HepG2 (cell line): ENCODE data around the gene TMEM108. TPM values are rescaled to one million over a fixed set of nuclear protein-coding genes. Genes with fewer than 3 reads are reported as not detected.

ENCODE experiments used
- ATAC-seq: fragments of 200-7000 bp; cut with Tn5 transposase; 3 replicates; pipeline ENCODE4 v1.9.1; 2020; ENCODE audit warnings: mild to moderate bottlenecking, moderate library complexity
- BruUV-seq: library from RNA; stranded (reverse); fragments of 400-500 nt; replicated peaks from 2 replicates; lab custom pipeline; 2021; lab: Mats Ljungman, UMichigan
- CTCF ChIA-PET: fragments of 300-600 bp; formaldehyde crosslinking; extraction: SDS; loops from one replicate; lab custom pipeline; 2021; ENCODE audit warnings: low total read pairs, inconsistent platforms, low intra/inter-chr PET ratio; lab: Yijun Ruan, JAX
- POLR2A ChIA-PET: fragments of 350-600 bp; sonication (Branson Sonifier 250); formaldehyde crosslinking; loops from one replicate; lab custom pipeline; 2020; ENCODE audit warnings: antibody characterized with exemption, inconsistent platforms; lab: Yijun Ruan, JAX
- DNase-seq: peaks from one replicate; pipeline ENCODE4 v3.0.0-alpha.2; 2015; ENCODE audit warnings: low spot score
- FAIRE-seq: peaks from 3 replicates; lab custom pipeline; 2011; peaks lifted over from hg19 to GRCh38; lab: Jason Lieb, UNC
- H2AFZ ChIP-seq: one replicate; pipeline ENCODE4 v1.6.1; 2011; ENCODE audit warnings: low read length, inconsistent platforms
- H3K27ac ChIP-seq: fragments of 300-600 bp; 3 replicates; pipeline ENCODE4 v1.8.0; 2011; ENCODE audit warnings: mixed run types, mild to moderate bottlenecking, mixed read lengths, low read length, inconsistent platforms; ENCODE audit not compliant: insufficient read depth; ENCODE audit errors: extremely low read length
- H3K27me3 ChIP-seq, 2 experiments: fragments of 200-600 bp in 1 of 2; 2 replicates in 1 of 2; 3 replicates in 1 of 2; pipeline versions ENCODE4 v1.6.0 to v1.8.0; 2011; ENCODE audit warnings: low read length in 2 of 2, mild to moderate bottlenecking in 2 of 2, moderate library complexity in 2 of 2, inconsistent platforms in 1 of 2; ENCODE audit not compliant: insufficient read depth in 2 of 2, control insufficient read depth in 1 of 2
- H3K36me3 ChIP-seq, 2 experiments: fragments of 200-600 bp in 1 of 2; replicated peaks in 1 of 2; 2 replicates in 1 of 2; 3 replicates in 1 of 2; pipeline versions ENCODE4 v1.5.1 to v1.8.0; 2011; ENCODE audit warnings: low read length in 2 of 2, inconsistent platforms in 1 of 2; ENCODE audit not compliant: insufficient read depth in 2 of 2, control insufficient read depth in 1 of 2
- H3K4me1 ChIP-seq: 2 replicates; pipeline ENCODE4 v1.5.1; 2012; ENCODE audit warnings: low read length, inconsistent platforms; ENCODE audit not compliant: insufficient read depth
- H3K4me2 ChIP-seq: 2 replicates; pipeline ENCODE4 v1.6.0; 2011; ENCODE audit warnings: low read depth, low read length, inconsistent platforms
- H3K4me3 ChIP-seq, 3 experiments: fragments of 200-600 bp in 1 of 3; sonication (generic), shearing (Covaris generic) in 1 of 3; replicated peaks in 1 of 3; 2 replicates each; pipeline ENCODE4 v1.5.1; 2011 to 2016; ENCODE audit warnings: low read length in 3 of 3, inconsistent platforms in 2 of 3, low read depth in 2 of 3, mild to moderate bottlenecking in 2 of 3, control low read depth in 1 of 3, mixed read lengths in 1 of 3; ENCODE audit not compliant: insufficient read depth in 1 of 3
- H3K79me2 ChIP-seq: one replicate; pipeline ENCODE4 v1.6.1; 2011; ENCODE audit warnings: low read length, inconsistent platforms; ENCODE audit not compliant: insufficient read depth
- H3K9ac ChIP-seq: 2 replicates; pipeline ENCODE4 v1.6.0; 2011; ENCODE audit warnings: mild to moderate bottlenecking, low read depth, low read length, inconsistent platforms; ENCODE audit not compliant: insufficient read depth
- H3K9me3 ChIP-seq: 2 replicates; pipeline ENCODE4 v1.5.1; 2012; ENCODE audit warnings: mild to moderate bottlenecking, low read length
- H4K20me1 ChIP-seq: 2 replicates; pipeline ENCODE4 v1.6.0; 2011; ENCODE audit warnings: inconsistent platforms, mild to moderate bottlenecking, low read length, moderate library complexity; ENCODE audit not compliant: insufficient read depth
- ARID2 ChIP-seq: sonication (generic); formaldehyde crosslinking; IDR thresholded peaks from 2 replicates; pipeline ENCODE4 v1.8.1; 2022; ENCODE audit warnings: mild to moderate bottlenecking, missing genetic modification reagents, borderline replicate concordance
- CEBPB ChIP-seq: IDR thresholded peaks from 2 replicates; pipeline ENCODE4 v1.6.1; 2011; ENCODE audit warnings: low read depth, low read length, improper control_type of control experiment, borderline replicate concordance
- CREB1 ChIP-seq, 2 experiments: fragments of 450-650 bp in 1 of 2; IDR thresholded peaks; 2 replicates each; pipeline ENCODE4 v1.6.1; 2016 to 2017; ENCODE audit warnings: control low read depth in 1 of 2, mild to moderate bottlenecking in 1 of 2, missing compliant biosample characterization in 1 of 2, missing genetic modification characterization in 1 of 2
- JDP2 ChIP-seq: sonication (generic); formaldehyde crosslinking; IDR thresholded peaks from 2 replicates; pipeline ENCODE4 v1.8.1; 2022; ENCODE audit warnings: missing genetic modification reagents, borderline replicate concordance
- MEIS2 ChIP-seq: sonication (generic); formaldehyde crosslinking; IDR thresholded peaks from 2 replicates; pipeline ENCODE4 v1.9.0; 2021; ENCODE audit warnings: mild to moderate bottlenecking, missing genetic modification reagents
- RNF2 ChIP-seq: fragments of 450-650 bp; conservative IDR thresholded peaks from 2 replicates; pipeline ENCODE4 v1.6.1; 2016; ENCODE audit warnings: low read depth
- TEAD2 ChIP-seq: sonication (generic); formaldehyde crosslinking; IDR thresholded peaks from 2 replicates; pipeline ENCODE4 v1.9.0; 2021; ENCODE audit warnings: missing genetic modification reagents
- ZNF180 ChIP-seq: sonication (generic); formaldehyde crosslinking; IDR thresholded peaks from 2 replicates; pipeline ENCODE4 v1.4.0; 2020; ENCODE audit warnings: low read depth, missing genetic modification reagents, borderline replicate concordance
- ZNF562 ChIP-seq: sonication (generic); formaldehyde crosslinking; IDR thresholded peaks from 2 replicates; pipeline ENCODE4 v1.8.0; 2022; ENCODE audit warnings: missing genetic modification reagents, borderline replicate concordance
- whole genome bisulfite sequencing: methylation state at CpG from one replicate; pipeline ENCODE4 v1.1.6; 2017; ENCODE audit warnings: low lambda C conversion rate; 5-methylcytosine and 5-hydroxymethylcytosine counted together
- in situ Hi-C: cut with HindIII; loops from 2 replicates; pipeline ENCODE4 v1.10.0; 2017; ENCODE audit warnings: low pct_unique_long_range_greater_than_20kb; ENCODE audit not compliant: extremely low pct_ligation_motif_present
- intact Hi-C: fragments of 100-400 bp; cut with micrococcal nuclease; formaldehyde crosslinking; loops from one replicate; pipeline ENCODE4 v1.10.0; 2022; ENCODE audit not compliant: unreplicated experiment
- polyA plus RNA-seq, 8 experiments: library from polyadenylated mRNA; depleted of rRNA in 3 of 8; stranded (reverse) in 7 of 8; unstranded in 1 of 8; fragments of >200 nt; fragmentation: Illumina TruSeq in 4 of 8; extraction: Trizol in 4 of 8; gene quantifications; 2 replicates each; pipeline versions ENCODE4 v1.2.1 to v1.2.3, GENCODE V29; 2011 to 2016; ENCODE audit warnings: low read depth in 4 of 8, missing spikeins in 1 of 8, mixed read lengths in 1 of 8; ENCODE audit not compliant: insufficient read depth in 1 of 8
- total RNA-seq, 5 experiments: library from RNA; depleted of rRNA; stranded (reverse); fragments of >200 nt; fragmentation: Illumina TruSeq; extraction: Trizol; gene quantifications; 2 replicates each; pipeline ENCODE4 v1.2.3, GENCODE V29; 2016; ENCODE audit warnings: low read depth in 1 of 5
- TF ChIP-seq, protein P1 (sequence below): sonication (generic); formaldehyde crosslinking; IDR thresholded peaks from 2 replicates; pipeline ENCODE4 v1.5.1; 2020; ENCODE audit warnings: missing genetic modification reagents, mild to moderate bottlenecking, borderline replicate concordance
- TF ChIP-seq, protein P2 (sequence below): sonication (generic); formaldehyde crosslinking; IDR thresholded peaks from 2 replicates; pipeline ENCODE4 v1.5.0; 2020; ENCODE audit warnings: missing genetic modification reagents

Gene TMEM108
- total and polyA plus RNA-seq, 2 of the 13 experiments (the other 11 are each of a cell fraction or from before 2014, with no cell fraction given), result not detected

DNA sequence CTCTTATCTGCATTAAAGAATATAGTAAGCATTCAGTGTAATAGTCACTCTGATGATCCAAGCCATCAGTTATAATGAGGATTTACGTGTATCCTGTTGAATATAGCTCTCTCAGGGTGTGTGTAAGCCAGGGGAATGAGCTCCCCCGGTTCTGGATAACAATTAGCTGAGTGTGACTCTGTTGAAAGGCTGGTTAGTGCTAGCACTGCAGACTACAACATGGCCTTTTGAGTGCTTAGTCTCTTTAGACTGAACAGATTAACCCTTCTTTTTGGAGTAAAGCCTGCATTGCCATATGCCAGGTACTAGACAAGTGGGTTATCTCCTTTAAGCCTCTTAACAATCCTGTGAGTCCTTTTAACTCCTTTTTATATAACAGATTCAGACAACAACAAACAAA, 119.5 kb downstream of the TMEM108 start:
- ChIA-PET CTCF (no interaction called here), POLR2A (no interaction called here)
- Histone ChIP-seq H3K36me3 (no peaks in the 10 kb centered on the region), H3K4me1 (no peaks in the 10 kb centered on the region), H3K27me3 (no peaks in the 10 kb centered on the region), H3K4me2 (no peak overlapping the region), H2AFZ (no peak overlapping the region), H3K79me2 (no peaks in the 10 kb centered on the region), H3K4me3 (no peak overlapping the region), H3K9ac (no peak overlapping the region), H3K27ac (no peak overlapping the region), H4K20me1 (no peaks in the 10 kb centered on the region), H3K9me3 (no peaks in the 10 kb centered on the region)
- DNase-seq, result no peak
- ATAC-seq, result no peak
- no peak for TF ChIP-seq ZNF180 (CRISPR knock-in tag)
- TF ChIP-seq CEBPB, result no peak
- TF ChIP-seq MEIS2, result no peak
- no peak for TF ChIP-seq JDP2 (CRISPR knock-in tag)
- no peak for TF ChIP-seq ZNF562
- TF ChIP-seq, protein P1, sequence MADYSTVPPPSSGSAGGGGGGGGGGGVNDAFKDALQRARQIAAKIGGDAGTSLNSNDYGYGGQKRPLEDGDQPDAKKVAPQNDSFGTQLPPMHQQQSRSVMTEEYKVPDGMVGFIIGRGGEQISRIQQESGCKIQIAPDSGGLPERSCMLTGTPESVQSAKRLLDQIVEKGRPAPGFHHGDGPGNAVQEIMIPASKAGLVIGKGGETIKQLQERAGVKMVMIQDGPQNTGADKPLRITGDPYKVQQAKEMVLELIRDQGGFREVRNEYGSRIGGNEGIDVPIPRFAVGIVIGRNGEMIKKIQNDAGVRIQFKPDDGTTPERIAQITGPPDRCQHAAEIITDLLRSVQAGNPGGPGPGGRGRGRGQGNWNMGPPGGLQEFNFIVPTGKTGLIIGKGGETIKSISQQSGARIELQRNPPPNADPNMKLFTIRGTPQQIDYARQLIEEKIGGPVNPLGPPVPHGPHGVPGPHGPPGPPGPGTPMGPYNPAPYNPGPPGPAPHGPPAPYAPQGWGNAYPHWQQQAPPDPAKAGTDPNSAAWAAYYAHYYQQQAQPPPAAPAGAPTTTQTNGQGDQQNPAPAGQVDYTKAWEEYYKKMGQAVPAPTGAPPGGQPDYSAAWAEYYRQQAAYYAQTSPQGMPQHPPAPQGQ (CRISPR knock-in tag), result no peak
- TF ChIP-seq, protein P2, sequence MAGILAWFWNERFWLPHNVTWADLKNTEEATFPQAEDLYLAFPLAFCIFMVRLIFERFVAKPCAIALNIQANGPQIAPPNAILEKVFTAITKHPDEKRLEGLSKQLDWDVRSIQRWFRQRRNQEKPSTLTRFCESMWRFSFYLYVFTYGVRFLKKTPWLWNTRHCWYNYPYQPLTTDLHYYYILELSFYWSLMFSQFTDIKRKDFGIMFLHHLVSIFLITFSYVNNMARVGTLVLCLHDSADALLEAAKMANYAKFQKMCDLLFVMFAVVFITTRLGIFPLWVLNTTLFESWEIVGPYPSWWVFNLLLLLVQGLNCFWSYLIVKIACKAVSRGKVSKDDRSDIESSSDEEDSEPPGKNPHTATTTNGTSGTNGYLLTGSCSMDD (CRISPR knock-in tag), result no peak
- no peak for TF ChIP-seq RNF2
- TF ChIP-seq CREB1 (IDR thresholded peaks at IDR 0.05), result no peak
- TF ChIP-seq CREB1 (CRISPR knock-in tag; IDR thresholded peaks at IDR 0.05), result no peak
- TF ChIP-seq ARID2 (CRISPR knock-in tag), result no peak
- no peak for TF ChIP-seq TEAD2 (CRISPR knock-in tag)
- intact Hi-C loops, result no loop called here
- no peak for FAIRE-seq
- in situ Hi-C loops, result no loop called here
- WGBS, result 0% methylated on average over 2 of the region's 2 CpGs
- no TSS peak for BruUV-seq
